Measurements from ENCODE around the gene ATAD3B.

Gene ATAD3B

DNA sequence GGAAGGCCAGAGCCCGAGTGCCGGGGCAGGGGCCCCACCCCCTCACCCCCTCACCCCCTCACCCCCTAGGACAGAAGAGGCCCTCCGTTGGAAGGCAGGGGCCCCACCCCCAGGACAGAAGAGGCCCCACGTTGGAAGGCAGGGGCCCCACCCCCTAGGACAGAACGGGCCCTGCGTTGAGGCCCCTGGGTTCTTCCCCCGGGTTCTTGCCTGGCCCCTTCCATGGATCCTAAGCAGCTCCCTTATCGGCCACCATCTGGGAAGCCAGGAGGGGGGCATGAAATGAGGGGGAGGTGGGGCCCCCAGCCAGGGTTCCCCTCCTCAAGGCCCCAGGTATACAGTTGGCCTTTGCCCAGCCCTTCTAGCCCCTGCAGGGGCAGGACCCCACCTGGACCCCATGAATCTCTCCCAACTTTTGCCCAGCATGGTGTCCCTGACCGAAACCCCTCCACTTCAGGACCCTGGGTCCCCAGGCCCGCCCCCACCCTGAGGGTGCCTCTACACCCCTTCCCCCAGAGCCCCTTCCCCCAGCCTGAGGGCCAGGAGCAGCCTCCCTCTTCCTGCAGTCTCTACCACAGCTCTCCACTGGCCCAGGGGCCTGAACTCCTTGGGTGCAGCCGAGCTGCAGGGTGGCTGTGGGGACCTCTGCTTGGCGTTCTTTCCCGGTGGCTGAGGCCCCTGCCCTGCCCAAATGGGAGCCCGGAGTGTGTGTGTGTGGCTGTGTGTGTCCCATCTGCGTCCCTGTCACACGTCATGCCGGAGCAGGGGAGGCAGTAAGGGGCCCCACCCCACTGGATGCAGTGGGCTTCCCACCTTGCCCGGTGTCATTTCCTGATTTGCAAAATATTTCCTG lies 40.3 kb upstream of the ATAD3B start:
- DNase-seq (ENCODE audit: low read depth in 1 of 2, low spot score in 1 of 2): no peak
- no peak for TF ChIP-seq POLR2AphosphoS5 (IDR thresholded peaks at IDR 0.05; ENCODE audit: low read depth)
- TF ChIP-seq GABPA (IDR thresholded peaks at IDR 0.05; ENCODE audit: low read depth): no peak
- Histone ChIP-seq H3K4me3 (replicated peaks; ENCODE audit: insufficient read depth, low read length) (no peak overlapping the region), H3K27ac (replicated peaks) (no peak overlapping the region), H3K27me3 (ENCODE audit: insufficient read depth, poor library complexity, severe bottlenecking) (peaks cover 31% of the 10 kb centered on the region)

DNA sequence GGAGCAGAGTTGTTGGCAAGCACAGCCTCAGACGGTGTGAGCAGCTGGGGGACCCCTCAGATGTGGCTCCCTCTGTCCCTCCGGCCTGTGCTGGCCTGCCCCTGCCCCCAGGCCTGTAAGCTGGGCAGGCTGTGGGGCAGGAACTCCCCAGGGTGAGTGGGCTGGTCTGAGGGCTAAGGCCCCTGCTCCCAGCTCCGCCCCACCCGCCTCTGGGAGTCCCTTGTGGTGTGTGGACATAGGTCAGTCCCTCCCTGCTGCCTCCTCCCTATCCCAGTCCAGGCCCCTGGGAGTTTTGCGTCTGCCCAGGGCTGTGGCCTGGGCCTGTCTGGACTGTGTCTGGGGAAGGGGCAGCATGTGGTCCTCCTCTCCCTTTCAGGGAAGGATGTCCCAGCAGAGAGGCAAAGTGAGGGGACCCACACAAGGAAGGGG lies 39.7 kb upstream of the ATAD3B start:
- H3K27me3 ChIP-seq (ENCODE audit: insufficient read depth, poor library complexity, severe bottlenecking): peaks cover 27% of the 10 kb centered on the region
- TF ChIP-seq, protein P1, sequence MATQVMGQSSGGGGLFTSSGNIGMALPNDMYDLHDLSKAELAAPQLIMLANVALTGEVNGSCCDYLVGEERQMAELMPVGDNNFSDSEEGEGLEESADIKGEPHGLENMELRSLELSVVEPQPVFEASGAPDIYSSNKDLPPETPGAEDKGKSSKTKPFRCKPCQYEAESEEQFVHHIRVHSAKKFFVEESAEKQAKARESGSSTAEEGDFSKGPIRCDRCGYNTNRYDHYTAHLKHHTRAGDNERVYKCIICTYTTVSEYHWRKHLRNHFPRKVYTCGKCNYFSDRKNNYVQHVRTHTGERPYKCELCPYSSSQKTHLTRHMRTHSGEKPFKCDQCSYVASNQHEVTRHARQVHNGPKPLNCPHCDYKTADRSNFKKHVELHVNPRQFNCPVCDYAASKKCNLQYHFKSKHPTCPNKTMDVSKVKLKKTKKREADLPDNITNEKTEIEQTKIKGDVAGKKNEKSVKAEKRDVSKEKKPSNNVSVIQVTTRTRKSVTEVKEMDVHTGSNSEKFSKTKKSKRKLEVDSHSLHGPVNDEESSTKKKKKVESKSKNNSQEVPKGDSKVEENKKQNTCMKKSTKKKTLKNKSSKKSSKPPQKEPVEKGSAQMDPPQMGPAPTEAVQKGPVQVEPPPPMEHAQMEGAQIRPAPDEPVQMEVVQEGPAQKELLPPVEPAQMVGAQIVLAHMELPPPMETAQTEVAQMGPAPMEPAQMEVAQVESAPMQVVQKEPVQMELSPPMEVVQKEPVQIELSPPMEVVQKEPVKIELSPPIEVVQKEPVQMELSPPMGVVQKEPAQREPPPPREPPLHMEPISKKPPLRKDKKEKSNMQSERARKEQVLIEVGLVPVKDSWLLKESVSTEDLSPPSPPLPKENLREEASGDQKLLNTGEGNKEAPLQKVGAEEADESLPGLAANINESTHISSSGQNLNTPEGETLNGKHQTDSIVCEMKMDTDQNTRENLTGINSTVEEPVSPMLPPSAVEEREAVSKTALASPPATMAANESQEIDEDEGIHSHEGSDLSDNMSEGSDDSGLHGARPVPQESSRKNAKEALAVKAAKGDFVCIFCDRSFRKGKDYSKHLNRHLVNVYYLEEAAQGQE (IDR thresholded peaks at IDR 0.05; ENCODE audit: insufficient replicate concordance, low read depth): no peak
- TF ChIP-seq GABPA (IDR thresholded peaks at IDR 0.05; ENCODE audit: low read depth): no peak
- no peak overlapping the region for H3K27ac ChIP-seq (replicated peaks)
- no peak overlapping the region for H3K4me3 ChIP-seq (replicated peaks; ENCODE audit: insufficient read depth, low read length)
- no peak for DNase-seq (ENCODE audit: low read depth in 1 of 2, low spot score in 1 of 2)

DNA sequence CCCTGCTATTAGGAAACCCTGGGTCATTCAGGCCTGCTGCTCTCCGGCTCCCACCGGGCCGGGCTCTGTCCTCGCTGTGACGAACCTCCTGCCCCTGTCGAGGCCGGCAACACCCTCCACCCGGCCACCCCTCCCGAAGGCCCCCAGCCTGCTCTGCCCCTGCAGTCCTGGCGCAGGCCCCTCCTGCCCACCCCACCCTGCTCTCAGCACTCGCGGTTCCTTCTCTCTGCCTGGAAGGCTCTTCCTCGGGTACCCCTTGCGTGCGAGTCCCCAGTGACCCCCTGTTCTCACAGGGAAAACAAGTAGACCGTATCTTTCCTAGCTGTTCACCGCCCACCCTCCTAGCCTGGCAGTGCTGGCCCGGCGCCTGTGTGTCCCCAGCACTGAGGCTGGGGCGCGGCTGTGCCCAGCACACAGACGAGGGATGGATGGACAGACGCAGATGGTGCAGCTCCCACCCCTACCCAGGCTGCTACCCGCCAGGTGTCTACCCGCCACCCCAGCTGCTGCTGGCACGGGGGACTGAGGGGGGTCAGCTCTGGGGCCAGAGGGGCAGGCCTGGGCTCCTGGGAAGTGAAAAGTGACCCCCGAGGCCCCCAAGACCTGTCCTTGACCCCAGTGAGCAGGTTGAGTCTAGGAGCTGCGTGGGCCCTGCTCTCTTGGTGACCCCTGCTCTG lies 39.2 kb upstream of the ATAD3B start:
- H3K4me3 ChIP-seq (replicated peaks; ENCODE audit: insufficient read depth, low read length): no peak overlapping the region
- H3K27ac ChIP-seq (replicated peaks): no peak overlapping the region
- H3K27me3 ChIP-seq (ENCODE audit: insufficient read depth, poor library complexity, severe bottlenecking): peaks cover 24% of the 10 kb centered on the region
- DNase-seq (ENCODE audit: low read depth in 1 of 2, low spot score in 1 of 2): no peak
- TF ChIP-seq, protein P1 (IDR thresholded peaks at IDR 0.05; ENCODE audit: insufficient replicate concordance, low read depth): no peak
- TF ChIP-seq, protein P2, sequence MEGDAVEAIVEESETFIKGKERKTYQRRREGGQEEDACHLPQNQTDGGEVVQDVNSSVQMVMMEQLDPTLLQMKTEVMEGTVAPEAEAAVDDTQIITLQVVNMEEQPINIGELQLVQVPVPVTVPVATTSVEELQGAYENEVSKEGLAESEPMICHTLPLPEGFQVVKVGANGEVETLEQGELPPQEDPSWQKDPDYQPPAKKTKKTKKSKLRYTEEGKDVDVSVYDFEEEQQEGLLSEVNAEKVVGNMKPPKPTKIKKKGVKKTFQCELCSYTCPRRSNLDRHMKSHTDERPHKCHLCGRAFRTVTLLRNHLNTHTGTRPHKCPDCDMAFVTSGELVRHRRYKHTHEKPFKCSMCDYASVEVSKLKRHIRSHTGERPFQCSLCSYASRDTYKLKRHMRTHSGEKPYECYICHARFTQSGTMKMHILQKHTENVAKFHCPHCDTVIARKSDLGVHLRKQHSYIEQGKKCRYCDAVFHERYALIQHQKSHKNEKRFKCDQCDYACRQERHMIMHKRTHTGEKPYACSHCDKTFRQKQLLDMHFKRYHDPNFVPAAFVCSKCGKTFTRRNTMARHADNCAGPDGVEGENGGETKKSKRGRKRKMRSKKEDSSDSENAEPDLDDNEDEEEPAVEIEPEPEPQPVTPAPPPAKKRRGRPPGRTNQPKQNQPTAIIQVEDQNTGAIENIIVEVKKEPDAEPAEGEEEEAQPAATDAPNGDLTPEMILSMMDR (IDR thresholded peaks at IDR 0.05; ENCODE audit: insufficient read depth, low read length): no peak
- no peak for TF ChIP-seq SPI1 (IDR thresholded peaks at IDR 0.05; ENCODE audit: borderline replicate concordance, low read depth)
- no peak for TF ChIP-seq POLR2AphosphoS5 (IDR thresholded peaks at IDR 0.05; ENCODE audit: low read depth)
- no peak for TF ChIP-seq GABPA (IDR thresholded peaks at IDR 0.05; ENCODE audit: low read depth)

DNA sequence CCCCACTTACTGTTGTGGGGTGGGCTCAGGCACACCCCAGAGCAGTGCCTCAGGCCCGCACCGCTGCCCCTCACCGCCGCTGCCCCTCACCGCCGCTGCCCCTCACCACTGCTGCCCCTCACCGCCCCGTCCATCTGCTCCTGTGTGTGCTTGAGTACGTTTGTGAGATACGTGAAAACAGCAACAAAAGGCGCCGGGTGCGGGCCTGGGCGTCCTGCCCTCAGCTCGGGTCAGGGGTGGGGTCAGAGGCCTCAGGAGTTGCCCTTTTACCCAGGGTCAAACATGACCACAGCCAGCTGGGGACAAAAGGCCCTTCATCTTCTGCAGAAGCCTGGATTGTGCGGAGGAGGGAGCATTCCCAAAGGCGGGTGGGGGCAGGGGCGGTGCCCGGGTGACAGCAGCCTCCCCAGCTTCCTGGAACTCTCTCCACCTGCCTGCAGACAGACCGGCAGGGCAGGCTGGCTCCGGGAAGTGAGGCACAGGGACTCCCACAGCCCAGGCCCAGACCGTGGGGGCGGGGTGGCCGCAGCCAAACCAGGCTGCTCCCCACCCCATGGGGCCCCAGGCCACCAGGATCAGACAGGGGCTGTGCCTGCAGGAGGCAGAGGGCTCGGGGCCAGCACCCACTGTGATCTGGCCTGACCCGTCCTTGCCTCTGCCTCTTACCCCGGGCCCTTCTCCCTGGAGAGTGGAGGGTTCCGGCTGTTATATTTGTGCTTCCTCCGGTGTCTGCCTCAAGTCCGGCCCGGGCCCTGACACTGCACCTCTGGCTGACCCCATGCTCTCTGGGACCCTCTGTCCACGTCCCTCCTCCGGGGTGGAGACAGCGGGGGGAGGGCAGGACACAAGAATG lies 38.4 kb upstream of the ATAD3B start:
- H3K27ac ChIP-seq (replicated peaks): no peak overlapping the region
- no peak overlapping the region for H3K4me3 ChIP-seq (replicated peaks; ENCODE audit: insufficient read depth, low read length)
- TF ChIP-seq POLR2AphosphoS5 (IDR thresholded peaks at IDR 0.05; ENCODE audit: low read depth) (no peak), SPI1 (IDR thresholded peaks at IDR 0.05; ENCODE audit: borderline replicate concordance, low read depth) (no peak), GABPA (IDR thresholded peaks at IDR 0.05; ENCODE audit: low read depth) (no peak)
- TF ChIP-seq, protein P2 (IDR thresholded peaks at IDR 0.05; ENCODE audit: insufficient read depth, low read length): no peak
- peaks cover 23% of the 10 kb centered on the region for H3K27me3 ChIP-seq (ENCODE audit: insufficient read depth, poor library complexity, severe bottlenecking)
- DNase-seq (ENCODE audit: low read depth in 1 of 2, low spot score in 1 of 2): no peak
